NCI-H1092 (cell line): Measurements from ENCODE around the gene PACC1.
"Not testable (repeated sequence)": the region's sequence is repeated elsewhere in the genome, so short reads cannot be mapped to it uniquely, and the experiment has no call there.

ENCODE experiments used
- DNase-seq: peaks from one replicate; lab custom pipeline; 2025; lab: John Stamatoyannopoulos, UW

The PACC1 gene

DNA sequence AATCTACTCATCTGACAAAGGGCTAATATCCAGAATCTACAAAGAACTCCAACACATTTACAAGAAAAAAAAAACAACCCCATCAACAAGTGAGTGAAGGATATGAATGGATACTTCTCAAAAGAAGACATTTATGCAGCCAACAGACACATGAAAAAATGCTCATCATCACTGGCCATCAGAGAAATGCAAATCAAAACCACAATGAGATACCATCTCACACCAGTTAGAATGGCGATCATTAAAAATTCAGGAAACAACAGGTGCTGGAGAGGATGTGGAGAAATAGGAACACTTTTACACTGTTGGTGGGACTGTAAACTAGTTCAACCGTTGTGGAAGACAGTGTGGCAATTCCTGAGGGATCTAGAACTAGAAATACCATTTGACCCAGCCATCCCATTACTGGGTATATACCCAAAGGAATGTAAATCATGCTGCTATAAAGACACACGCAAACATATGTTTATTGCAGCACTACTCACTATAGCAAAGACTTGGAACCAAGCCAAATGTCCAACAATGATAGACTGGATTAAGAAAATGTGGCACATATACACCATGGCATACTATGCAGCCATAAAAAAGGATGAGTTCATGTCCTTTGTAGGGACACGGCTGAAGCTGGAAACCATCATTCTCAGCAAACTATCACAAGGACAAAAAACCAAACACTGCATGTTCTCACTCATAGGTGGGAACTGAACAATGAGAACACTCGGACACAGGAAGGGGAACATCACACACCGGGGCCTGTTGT lies 18.8 kb downstream of the PACC1 start:
- DNase-seq: not testable (repeated sequence)

DNA sequence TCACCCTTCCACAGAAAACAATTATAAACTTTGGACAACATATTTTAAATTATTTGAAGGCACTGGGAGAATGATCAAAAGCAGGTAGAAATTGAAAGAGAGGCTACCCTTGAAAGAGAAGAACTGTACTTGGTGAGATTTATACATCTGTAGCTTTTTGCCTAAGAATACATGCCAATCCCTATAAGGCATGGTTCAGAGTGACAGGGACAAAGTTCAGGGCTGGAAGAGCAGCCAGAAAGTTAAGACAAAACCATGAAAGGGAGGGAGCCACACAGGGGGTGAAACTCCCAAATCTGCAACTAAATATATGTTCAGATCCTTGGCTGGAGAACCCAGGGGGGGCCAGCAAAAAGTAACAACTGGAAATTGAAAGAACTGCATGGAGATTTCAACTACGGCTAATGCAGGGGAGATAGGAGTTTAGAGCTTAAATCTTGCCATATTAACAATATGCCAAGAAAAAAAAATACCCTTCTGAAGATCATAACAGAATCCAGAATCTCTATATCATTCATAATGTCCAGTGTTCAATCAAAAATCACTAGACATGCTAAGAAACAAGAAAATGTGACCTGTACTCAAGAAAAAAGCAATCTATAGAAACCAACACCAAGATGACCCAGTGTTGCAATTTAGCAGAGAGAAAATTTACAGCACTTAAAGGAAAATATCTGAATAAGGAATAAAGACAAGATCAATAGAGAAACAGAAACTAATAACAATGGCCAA lies 25.5 kb downstream of the PACC1 start:
- DNase-seq: no peak

DNA sequence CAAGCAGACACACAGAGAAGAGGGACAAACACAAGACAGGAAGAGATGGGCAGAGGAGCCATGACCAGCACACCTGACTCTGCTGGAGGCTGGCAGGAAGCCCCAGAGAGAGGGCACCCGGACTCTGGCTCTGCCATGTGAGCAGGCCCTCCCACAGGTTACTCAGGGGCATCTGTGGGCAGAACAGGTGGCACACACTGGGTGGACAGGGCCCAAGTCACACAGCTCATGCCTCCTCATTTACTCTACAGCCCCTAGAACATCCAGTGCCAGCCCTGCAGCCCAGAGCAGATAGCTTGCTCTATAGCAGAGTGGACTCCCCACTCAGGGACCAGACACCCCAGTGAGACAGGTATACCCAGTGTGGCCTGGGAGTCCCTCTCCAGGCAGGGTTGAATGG lies 28.7 kb downstream of the PACC1 start:
- DNase-seq: no peak

DNA sequence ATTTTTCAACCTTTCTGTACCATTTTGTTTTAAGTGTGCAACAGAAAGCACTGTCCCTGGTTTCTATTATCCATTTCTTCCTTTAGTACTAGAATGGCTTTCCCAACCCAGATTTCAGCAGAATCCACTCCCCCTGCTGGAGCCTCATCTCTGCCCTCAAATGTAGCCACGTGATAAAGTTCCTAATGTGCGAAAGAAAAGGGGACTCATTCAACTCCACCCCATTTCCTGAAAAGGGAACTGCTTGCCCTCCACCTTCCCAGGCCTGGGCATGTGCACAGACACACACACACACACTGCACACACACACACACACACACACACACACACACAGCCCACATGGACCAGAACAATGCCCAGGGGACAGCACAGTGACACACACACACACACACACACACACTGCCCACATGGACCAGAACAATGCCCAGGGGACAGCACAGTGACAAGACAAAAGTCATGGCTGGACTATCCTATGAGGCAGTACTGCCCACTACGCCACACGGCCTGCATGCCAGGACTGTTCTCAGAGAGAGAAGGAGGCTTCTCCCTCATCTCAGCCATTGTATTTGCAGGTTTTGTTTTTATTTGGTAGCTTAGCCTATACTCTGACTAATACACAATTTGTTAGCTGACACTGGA lies 33.2 kb downstream of the PACC1 start:
- no peak for DNase-seq

DNA sequence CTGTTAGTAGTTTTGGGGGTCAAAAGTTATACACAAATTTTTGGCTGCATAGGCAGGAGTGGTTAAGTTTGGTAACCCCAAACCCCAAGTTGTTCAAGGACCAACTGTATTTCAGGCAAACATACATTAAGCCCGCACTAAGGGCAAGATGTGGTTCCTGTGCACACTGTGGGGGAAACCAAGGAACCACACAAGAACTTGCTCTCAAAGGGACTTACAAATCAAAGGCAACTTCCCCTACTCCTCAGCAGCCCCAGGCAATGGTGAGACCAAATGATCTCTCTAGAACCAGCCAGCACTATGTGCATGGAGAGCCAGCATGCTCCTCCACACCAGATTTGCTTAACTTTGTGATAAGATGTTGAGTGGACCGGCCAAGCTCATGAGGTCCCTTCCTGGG lies 35.3 kb downstream of the PACC1 start:
- no peak for DNase-seq

DNA sequence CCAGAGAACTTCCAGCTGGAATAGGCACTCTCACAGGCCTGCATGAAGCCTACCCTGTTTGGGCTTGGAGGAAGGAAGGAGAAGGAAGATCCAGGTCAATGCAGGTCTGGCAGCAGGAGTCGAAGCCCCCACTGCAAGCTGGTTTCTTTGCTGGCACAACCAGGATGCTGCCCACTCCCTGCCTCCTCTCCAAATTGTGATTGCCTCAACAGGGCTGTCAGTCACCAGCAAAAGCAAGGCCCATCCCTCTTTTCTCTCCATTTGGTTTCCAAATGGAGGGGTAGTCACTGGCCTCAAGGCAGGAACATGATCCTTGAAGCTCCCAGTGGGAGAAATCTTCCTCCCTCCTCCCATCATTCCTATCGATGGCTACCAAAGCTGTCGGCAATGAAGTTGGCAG lies 37.0 kb downstream of the PACC1 start:
- no peak for DNase-seq

DNA sequence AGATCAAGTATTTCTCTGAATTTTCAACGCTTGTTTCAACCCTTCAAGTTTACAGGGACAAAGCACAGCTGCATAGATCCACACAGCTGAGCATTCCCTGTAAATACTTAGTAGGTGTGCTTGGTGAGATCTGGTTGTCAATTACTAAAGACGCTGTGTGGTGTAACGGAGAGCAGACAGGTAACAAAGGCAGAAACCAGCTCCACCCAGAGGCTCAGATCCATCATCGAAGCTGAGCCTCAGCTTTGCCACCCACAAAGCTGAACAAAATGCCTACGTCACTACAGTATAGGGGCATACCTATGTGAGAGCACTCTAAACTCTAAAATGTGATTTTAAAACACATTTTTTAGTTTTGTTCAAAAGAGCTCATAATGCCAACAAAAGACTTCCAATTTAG lies 38.7 kb downstream of the PACC1 start:
- DNase-seq: no peak

DNA sequence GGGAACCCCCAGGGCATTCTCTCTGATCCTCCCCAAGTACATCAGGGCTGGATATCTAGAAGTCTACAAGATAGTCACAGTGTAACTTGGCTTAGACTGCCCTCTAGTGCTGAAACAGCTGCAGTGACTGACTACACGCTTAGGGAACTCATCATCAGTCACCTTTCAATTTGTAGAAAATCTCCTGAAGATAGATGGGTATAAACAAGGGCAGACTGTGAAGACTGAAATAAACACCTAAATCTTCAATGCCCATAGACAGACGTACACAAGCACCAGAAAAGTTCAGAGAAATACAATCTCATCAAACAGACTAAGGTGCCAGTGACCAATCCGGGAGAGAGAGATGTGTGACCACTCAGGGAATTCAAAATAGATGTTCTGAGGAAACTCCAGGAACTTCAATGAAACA lies 46.6 kb downstream of the PACC1 start:
- DNase-seq: peak; percentile 18

DNA sequence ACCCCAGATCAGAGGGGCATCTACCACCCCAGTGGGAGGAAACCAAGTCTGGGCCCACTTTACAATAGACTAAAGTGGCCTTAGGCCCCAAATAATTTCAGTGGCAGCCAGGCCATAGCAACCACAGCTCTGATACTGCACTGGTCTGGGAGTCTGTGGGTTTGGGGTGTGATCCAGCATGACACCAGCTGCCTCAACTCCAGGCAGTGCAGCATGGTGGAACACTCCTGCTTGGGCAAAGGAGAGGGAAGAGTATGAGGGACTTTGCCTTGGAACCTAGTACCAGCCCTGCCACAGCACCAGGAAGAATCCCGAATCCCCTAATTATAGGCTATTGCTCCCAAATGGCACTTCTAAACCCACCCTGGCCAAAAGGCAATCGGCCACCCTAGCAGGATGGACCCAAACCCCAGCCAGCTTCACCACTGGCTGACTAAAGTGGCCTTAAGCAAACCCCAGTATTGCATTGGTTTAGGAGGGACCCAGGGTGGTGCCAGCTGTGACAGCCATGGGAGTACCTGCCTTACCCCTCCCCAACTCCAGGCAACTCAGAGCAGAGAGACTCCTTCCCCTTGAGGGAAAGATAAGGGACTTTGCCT lies 47.1 kb downstream of the PACC1 start:
- DNase-seq: no peak

DNA sequence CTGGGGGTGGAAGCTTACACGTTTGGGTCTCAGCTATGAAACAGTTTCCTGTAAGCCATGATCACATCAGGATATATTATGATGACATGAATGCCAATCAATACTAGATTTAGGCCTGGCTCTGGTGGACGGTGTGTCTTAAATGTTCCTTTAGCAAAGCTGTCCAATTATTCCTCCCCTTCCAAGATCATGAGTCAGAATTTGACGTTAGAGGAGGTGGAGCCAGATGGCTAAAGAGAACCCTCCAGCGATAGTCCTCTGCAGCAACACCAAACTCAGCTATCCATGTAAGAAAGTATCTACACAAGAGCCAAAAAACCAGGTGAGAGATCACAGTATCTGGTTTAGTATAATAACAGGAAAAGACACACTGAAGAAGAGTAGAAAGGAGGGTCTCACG lies 47.8 kb downstream of the PACC1 start:
- no peak for DNase-seq

DNA sequence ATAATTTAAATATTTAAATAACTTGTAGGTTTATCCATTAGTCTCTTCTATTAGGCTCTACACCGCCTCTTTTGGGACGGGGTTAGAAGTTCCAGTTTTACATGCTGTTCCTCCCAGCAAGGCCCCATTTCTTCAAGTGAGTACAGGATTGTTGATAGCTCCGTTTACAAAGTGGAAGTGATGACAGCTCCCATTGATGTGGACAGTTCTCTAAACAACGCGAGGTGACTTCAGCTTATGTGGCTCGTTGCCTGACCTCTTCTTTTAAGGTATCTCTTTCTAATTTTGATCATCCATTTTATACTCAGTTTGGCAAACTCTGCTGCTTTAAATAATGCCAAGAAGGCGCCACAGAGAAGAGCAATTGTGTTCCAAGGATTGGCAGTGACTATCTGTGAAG lies 49.7 kb downstream of the PACC1 start:
- no peak for DNase-seq

DNA sequence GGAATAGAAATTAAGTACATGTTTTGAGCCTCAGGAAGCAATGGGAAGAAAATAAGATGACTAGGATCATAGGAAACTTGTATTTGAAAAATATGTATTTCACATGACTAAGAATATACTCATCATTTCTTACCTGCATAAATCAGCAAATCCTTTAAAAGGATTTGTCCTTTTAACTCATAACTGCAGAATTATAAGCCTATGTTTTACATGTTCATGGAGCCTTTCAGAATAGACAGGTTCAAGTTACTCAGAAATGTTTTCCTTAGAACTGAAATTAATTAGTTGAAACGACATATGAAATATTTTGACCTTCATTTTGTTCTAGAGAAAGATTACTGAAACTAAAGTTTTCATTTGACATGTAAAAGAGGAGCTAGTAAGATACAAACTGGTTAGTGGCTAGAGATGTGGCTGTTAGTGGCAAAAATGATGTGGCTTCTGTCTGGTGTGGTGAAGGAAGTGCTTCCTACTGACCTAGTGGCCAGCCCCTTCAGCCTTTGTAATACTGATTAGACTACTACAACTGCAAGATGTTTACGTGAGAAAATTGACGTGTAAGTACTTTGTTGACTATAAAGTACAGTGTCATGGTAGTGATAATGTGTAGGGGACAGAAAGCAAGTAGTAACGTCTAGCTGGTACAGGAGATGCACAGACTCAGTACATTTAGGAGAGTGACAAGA lies 54.7 kb downstream of the PACC1 start:
- DNase-seq: no peak

DNA sequence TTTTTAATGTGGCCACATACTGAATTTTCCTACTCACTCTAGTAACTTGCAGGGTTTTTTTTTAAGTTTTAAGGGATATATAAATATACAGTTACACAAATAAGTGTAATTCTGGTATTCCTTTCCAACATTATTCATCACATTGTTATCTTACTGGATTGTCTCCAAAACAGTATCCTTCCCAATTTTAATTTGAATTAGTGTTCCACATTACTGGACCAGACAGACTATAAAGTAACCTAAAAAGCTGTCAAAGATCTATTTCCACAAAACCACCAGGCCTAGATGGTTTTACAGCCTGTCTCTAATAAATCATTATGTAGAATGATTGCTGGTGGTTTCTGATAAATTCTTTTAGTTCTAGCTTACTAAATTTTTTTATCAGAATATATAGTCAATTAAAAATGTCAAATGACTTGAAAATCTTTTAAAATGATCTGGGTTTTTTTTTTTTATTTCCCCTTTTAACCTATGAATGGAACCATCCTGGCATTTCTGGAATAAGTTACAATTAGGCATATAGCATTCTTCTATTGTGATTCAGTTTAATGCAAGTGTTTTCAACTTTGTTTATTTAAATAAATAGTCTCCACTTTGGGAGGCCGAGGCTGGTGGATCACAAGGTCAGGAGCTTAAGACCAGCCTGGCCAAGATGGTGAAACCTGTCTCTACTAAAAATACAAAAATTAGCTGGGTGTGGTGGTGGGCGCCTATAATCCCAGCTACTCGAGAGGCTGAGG lies 59.3 kb downstream of the PACC1 start:
- no peak for DNase-seq

DNA sequence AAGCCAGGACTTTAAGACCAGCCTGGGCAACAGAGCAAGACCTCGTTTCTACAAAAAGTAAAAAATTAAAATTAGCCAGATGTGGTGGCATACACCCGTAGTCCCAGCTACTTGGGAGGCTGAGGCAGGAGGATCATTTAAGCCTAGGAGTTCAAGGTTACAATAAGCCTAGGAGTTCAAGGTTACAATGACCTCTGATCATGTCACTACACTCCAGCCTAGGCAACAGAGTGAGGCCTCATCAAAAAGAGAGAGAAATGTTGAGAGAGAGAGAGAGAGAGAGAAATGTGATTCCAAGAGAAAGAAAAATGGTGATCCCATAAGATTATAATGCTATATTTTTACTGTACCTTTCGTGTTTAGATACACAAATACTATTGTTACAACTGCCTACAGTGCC lies 60.2 kb downstream of the PACC1 start:
- no peak for DNase-seq

DNA sequence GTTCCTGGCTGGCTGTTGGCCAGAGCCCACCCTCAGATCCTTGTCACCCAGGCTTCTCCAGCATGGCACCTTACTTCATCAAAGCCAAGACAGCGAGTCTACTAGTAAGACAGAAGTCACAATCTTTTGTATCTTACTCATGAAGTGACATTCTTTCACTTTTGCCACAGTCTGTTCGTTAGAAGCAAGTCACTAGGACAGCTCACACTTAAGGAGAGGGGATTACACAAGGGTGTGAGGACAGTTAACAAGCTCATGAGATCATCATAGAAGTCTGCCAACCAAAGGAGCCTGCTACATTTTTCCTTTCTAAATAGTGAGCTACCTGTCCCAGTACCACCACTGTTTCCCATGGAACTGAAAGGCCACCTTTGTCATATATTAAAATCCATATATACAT lies 61.5 kb downstream of the PACC1 start:
- DNase-seq: no peak

DNA sequence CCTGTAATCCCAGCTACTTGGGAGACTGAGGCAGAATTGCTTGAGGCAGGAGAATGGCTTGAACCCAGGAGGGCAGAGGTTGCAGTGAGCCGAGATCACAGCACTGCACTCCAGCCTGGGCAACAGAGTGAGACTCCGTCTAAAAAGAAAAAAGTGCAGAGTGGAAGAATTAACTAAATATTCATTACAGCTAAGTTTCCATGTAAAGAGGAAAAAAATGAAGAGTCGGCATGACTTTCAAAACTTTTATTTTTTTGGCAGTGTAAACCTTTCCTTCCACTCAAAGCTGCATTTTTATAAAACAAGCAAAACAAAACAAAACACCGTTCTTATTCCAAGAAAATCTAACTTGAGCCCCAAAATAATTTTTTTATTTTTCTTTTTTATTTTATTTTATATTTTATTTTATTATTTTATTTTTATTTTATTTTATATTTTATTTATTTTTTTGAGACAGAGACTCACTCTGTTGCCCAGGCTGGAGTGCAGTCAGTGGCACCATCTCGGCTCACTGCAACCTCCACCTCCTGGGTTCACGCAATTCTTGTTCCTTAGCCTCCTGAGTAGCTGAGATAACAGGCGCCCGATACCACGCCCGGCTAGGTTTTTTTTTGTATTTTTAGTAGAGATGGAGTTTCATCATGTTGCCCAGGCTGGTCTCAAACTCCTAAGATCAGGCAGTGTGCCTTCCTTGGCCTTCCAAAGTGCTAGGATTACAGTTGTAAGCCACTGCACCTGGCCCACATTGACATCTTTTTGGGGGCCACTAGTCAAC lies 62.9 kb downstream of the PACC1 start:
- DNase-seq: no peak

DNA sequence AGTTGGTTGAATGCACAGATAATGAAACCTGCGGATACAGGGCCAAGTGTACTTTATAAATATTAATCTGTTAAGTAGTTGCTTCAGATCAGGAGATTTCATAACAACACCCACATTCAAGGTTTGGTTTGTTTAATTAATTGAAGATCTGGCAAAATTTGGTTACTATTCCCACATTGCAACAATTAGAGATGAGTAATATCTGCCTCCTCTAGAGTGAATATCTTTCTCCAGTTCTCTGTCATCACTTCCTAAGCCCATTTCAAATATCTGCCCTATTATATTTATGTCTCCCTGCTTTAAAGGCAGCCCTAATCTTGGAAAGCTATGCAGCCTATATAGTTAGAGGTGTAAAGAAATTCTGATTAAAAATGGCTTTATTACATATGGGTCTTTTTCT lies 68.1 kb downstream of the PACC1 start:
- DNase-seq: no peak

DNA sequence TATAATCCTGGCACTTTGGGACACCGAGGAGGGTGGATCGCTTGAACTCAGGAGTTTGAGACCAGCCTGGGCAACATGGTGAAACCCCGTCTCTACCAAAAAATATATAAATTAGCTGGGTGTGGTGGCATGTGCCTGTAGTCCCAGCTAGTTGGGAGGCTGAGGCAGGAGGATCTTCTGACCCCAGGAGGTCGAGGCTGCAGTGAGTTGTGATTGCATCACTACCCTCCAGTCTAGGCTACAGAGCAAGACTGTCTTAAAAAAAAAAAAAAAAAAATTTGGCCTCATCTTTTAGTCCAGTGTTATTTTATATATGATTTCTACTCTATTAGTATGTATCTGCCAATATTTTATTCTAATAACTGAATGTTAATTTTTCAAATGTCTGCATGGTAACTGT lies 69.8 kb downstream of the PACC1 start:
- no peak for DNase-seq

DNA sequence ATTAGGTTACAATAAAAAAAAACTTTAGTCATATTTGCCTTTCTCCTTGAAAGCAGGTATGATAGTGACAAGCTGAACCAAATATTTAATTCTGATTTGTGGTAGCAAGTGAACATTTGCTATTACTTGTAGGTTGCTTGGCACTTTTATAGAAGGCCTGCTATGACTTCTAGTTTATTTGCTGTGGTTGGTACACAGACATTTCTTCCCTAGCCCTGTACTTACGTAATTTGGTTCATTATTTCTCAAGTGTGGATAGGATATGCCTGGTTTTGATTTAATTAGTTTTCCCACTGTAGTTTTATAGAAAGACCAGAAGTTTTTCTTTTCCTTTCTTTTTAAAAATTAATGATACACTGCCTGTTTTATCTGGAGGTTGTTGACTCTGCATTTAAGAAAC lies 73.6 kb downstream of the PACC1 start:
- DNase-seq: no peak

DNA sequence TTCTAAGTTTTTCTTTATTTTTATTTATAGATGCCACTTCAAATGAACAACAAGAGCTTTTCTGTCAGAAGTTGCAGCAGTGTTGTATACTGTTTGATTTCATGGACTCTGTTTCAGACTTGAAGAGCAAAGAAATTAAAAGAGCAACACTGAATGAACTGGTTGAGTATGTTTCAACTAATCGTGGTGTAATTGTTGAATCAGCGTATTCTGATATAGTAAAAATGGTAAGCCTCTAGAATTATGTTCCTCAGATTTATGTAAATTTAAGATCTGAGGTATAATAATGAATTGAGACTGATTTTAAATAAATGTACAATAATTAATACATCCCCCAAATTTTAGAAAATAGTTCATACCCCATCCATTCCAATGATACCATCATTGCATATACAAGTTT lies 85.6 kb downstream of the PACC1 start:
- no peak for DNase-seq

DNA sequence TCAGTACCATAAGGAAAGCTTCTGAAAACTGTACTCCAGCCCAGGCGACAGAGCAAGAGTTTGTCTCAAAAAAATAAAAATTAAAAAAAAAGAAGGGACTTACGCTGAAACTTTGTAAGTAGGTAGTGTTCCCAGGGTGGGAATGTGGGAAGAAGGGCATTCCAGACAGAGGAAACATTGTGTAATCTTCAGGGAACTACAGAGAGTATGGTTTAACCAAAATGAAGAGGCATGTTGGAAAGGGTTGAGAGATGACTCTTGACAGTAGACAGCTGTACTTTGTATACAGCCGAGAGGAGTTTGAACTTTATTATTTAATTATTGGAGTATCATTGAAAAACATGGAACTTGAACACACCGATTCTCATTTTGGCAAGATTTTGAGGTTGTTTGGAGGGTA lies 86.4 kb downstream of the PACC1 start:
- DNase-seq: no peak
